Activated naive CD8-positive, alpha-beta T cell treated with anti-CD3 and anti-CD28 coated beads, Interleukin-2, amount 50 U/mL, for 16 hours (primary cell): ENCODE measurements around the gene MAN2B2.
"Not testable (repeated sequence)": the region's sequence is repeated elsewhere in the genome, so short reads cannot be mapped to it uniquely, and the experiment has no call there.

Source experiments
- DNase-seq: peaks from one replicate; pipeline ENCODE4 v3.0.0-alpha.2; 2020; ENCODE audit warnings: low read depth, low spot score

Gene MAN2B2

DNA sequence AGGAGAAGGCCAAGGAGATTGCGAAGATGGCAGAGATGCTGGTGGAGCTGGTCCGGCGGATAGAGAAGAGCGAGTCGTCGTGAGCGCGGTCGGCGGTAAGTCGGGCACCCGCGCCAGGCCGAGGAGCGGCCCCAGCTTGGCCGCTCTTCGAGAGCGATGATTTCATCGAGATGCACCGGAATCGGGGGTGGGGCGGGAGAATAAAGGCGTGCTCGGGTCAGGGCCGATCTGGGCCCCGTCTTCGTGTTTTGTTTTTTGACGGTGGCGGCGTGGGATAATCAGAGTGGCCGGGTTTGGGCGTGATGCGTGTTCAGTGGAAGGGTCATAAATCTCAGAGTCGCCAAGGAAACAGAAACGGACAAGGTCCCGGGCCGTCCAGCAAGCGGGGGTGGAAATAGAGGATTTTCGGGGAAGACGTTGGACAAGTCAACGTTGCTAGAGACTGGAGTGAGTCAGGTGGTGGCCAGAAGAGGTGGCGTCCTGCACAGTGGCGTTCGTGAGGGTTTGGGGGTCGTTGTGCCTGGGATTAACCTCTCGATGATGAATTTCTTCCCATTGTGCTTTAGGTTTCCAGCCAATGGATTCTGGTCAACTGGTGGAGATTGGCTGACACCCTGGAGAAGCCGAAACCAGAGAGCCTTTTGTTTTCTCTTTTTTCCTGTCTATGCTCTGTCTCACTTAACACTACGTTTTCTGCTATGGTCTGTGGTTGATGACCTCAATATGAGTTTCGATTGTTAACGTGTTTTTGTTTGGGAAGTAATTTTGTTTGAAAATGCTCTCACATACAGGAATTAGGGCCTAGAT is 66.4 kb downstream of the MAN2B2 start:
- no peak for DNase-seq

DNA sequence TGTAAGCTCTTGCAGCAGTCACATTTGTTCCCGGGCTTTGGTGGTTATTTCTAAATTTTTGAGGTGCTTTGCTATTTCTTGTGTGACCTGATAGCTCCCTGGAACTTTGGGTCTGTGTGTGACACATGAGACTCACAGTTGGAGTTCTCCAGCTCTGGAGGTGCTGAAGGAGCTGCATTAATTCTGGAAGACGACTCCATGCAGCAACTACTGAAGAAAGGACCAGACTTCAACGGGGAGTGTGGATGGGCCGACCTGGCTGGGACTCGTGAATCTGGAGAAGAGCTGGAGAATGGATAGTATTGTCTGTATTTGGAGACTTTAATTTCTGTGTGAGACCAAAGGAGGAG is 67.0 kb downstream of the MAN2B2 start:
- no peak for DNase-seq

- DNase-seq, result no peak
Measured at GRCh38 chr4:6643141-6643847, 68.3 kb downstream of the MAN2B2 start.

DNA sequence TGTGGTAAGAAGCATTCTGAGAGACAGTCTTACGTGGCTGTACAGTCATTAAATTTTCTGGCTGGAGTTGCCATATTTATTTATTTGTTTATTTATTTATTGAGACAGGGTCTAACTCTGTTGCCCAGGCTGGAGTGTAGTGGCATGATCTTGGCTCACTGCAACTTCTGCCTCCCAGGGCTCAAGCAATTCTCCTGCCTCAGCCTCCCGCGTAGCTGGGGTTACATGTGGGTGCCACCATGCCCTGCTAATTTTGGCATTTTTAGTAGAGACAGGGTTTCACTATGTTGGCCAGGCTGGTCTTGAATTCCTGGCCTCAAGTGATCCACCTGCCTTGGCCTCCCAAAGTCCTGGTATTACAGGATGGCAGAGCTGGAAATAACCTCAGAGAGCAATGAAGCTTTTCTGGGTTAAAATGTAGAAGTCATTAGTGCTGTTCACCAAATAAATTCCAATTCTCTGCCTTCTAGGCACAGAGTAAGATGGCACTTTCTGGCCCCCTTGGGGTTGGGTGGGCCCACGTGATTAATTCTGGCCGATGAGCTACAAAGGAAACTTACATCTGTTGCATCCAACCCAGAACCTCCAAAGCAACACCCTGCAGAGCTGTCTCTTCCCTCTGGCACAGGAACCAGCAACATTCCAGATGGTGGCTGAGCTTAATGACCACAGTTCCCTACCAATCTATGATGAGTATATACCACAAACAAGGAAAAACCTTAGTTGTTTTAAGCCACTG is 70.0 kb downstream of the MAN2B2 start:
- no peak for DNase-seq

DNA sequence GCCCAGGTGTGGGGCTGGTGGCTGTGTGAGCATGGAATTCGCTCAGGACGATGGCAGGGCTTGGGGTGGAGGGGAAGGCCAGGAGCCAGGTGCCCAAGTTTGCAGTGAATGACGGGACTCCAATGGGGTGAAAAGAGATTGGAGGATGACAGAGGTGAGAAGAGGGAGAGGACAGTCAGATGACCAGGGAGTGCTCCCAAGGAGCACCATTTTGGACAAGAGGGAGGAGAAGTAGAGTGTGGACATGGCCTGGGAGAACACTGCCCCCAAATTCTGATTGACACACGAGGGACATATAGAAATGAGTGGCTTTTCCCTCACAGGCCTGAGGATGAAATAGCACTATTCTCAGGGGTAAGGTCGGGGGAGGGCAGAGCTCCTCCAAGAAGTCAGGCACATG is 72.2 kb downstream of the MAN2B2 start:
- DNase-seq, result no peak

GRCh38 chr4:6647582-6648230 is 72.7 kb downstream of the MAN2B2 start:
- no peak for DNase-seq

DNA sequence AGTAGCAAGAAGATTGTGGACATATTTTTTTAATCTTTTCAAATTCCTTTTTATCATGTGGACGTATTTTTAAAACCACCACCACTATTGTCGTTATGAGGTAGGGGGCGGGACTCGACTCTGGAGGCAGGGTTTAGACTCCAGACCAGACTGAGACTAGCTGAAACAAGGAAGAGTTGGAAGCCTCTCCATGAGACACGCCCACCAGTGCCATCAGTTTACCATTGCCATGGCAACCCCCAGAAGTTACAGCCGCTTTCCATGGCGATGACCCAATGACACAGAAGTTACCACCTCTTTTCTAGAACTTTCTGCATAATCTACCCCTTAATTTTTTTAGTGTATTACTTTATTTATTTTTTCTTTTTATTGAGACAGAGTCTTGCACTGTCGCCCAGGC is 74.2 kb downstream of the MAN2B2 start:
- DNase-seq, result no peak

- DNase-seq, result not testable (repeated sequence)
Measured at GRCh38 chr4:6654211-6654610, 79.2 kb downstream of the MAN2B2 start.

DNA sequence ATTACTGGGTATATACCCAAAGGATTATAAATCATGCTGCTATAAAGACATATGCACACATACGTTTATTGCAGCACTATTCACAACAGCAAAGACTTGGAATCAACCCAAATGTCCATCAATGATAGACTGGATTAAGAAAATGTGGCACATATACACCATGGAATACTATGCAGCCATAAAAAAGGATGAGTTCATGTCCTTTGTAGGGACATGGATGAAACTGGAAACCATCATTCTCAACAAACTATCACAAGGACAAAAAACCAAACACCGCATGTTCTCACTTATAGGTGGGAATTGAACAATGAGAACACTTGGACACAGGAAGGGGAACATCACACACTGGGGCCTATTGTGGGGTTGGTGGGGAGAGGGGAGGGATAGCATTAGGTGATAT is 80.3 kb downstream of the MAN2B2 start:
- not testable (repeated sequence) for DNase-seq

DNA sequence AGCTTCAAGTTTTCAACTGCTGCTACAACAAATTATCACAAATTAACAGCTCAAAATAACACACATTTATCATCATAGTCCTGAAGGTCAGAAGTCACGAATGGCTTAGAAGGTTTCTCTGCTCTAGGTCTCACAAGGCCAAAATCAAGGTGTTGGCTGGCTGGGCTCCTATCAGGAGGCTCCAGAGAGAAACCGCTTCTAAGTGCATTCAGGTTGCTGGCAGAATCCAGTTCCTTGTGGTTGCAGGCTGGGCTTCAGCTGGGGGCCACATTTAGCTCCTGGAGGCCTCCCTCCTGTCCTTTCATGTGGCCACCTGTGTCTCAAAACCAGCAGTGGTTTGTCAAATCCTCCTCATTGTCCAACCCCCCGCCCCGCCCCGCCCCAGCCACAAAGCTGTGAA is 80.9 kb downstream of the MAN2B2 start:
- DNase-seq, result no peak

DNA sequence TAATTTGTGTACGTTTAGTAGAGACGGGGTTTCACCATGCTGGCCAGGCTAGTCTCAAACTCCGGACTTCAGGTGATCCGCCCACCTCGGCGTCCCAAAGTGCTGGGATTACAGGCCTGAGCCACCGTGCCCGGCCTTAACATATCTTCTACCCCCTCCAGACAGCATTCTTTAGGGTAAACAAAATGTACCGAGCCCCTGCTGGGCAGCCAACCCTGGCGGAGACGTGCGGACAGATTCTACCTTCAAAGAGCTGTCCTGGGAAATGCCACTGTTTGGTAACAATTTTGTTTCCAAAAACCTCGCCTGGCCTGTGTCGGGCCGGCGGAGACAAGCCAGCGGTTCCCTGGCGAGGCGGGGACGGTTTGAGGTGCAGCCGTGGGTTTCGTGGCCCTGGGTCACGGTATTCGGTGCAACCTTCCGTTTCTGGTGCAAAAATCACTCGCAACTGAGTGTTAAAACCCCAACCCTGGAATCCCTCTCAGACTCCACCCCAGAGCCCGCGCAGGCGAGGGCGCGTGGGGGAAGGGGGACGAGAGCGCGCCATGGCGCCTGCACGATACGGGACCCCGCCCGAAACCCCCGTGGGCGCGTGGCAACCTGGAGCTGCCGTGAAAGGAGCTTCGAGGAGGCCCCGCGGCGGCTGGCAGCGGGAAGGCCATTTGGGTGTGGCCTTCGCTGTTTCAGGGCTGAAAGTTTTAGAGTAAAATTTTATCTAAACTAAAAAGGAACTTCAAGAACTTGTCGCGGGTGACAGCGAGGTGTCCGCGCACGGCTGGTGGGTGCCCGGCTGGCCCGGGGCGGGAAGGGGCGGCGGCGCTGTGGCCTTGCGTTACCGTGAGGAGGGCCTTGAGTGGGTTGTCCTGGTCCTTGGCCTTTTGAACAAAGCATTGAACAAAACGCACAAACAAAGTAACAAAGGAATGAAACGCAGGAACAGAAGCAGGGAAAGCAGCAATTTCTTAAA is 82.5 kb downstream of the MAN2B2 start:
- DNase-seq, result no peak

DNA sequence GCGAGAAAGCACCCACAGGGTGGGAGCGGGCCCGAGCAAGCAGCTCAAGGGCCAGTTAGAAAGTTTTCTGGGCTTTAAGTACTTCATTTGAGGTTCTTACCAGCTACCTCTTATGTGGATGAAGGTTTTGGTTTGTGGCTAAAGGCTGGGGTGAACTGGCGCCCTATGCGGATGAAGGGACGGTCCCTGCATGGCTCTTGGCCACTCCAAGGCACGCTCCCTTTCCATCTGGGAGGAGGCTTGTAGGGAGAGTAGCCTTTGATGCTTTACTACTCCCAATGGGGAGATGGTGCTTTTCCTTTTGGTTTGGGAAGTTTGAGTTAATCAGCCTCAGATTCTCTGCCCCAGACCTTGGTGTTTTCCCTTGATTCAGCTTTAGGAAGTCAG is 83.2 kb downstream of the MAN2B2 start:
- DNase-seq, result no peak

GRCh38 chr4:6658597-6659075 is 83.6 kb downstream of the MAN2B2 start:
- no peak for DNase-seq

DNA sequence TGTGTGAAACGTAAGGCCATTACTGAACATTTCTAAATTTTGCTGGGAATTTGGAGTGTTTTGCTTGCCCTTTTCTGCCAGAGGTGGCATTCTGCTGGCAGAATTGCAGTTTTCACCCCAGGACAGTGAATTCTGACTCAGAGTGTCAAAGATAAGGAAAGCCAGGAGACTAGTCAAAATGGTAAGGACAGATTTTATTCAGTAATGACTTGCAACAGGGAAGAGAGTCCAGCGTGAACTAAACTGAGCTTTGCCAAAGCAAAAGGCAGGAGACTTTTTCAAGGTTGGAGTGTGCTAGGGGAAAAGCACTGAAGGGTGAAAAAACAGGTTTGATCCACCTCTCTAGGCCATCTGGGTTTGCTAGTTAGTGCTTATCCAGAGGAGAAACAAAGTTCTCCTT is 84.9 kb downstream of the MAN2B2 start:
- DNase-seq, result no peak

- DNase-seq, result no peak
Measured at GRCh38 chr4:6660430-6660829, 85.4 kb downstream of the MAN2B2 start.

- no peak for DNase-seq
Measured at GRCh38 chr4:6662591-6662990, 87.6 kb downstream of the MAN2B2 start.

GRCh38 chr4:6663596-6664393 is 88.8 kb downstream of the MAN2B2 start:
- no peak for DNase-seq

- no peak for DNase-seq
Measured at GRCh38 chr4:6665320-6665654, 90.3 kb downstream of the MAN2B2 start.

GRCh38 chr4:6668391-6668790 is 93.4 kb downstream of the MAN2B2 start:
- DNase-seq, result no peak

DNA sequence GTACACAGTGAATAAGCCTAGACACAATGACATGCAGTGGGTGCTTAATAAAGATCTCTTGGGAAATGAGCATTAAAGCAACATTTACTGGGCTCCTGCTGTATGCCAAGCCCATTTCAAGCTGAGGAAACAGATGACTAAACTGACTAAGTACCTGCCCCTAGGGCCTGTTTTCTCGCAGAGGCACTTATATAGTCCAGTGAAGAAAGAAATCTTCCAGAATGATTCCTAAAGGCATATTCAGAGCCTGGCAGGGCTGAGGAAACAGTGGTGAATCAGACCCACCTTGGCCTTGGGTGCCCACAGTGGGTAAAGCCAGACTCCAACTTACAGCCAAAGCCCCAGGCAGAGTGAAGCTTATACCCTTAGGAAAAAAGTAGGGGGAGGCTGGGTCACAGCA is 96.7 kb downstream of the MAN2B2 start:
- no peak for DNase-seq
